GM12865 (cell line): ENCODE measurements around the gene SETD2.

Source experiments
- DNase-seq: peaks from one replicate; pipeline ENCODE4 v3.0.0; 2010; ENCODE audit warnings: low read depth
- H3K4me3 ChIP-seq: 2 replicates; pipeline ENCODE4 v1.5.1; 2011; ENCODE audit warnings: mild to moderate bottlenecking, low read depth, low read length, control low read depth
- CTCF ChIP-seq: IDR thresholded peaks from 2 replicates; pipeline ENCODE4 v1.5.1; 2011; ENCODE audit warnings: low read length, control low read depth, low read depth, inconsistent platforms; ENCODE audit not compliant: insufficient read depth; ENCODE audit errors: missing control alignments

Gene SETD2

GRCh38 chr3:47009225-47010110, 154.4 kb downstream of the SETD2 start:
- DNase-seq, result peak; percentile 88
- no peak for TF ChIP-seq CTCF
- H3K4me3 ChIP-seq, result peak overlapping the region; percentile 20

GRCh38 chr3:47008851-47009224, 155.1 kb downstream of the SETD2 start:
- TF ChIP-seq CTCF, result no peak
- peak overlapping the region; percentile 20 for H3K4me3 ChIP-seq
- DNase-seq, result no peak

GRCh38 chr3:47008234-47008796, 155.6 kb downstream of the SETD2 start:
- TF ChIP-seq CTCF, result no peak
- no peak for DNase-seq
- H3K4me3 ChIP-seq, result no peak overlapping the region

GRCh38 chr3:47007482-47008233, 156.3 kb downstream of the SETD2 start:
- DNase-seq, result no peak
- no peak for TF ChIP-seq CTCF
- no peak overlapping the region for H3K4me3 ChIP-seq

GRCh38 chr3:47007001-47007400, 156.9 kb downstream of the SETD2 start:
- H3K4me3 ChIP-seq, result no peak overlapping the region
- no peak for DNase-seq
- no peak for TF ChIP-seq CTCF

- TF ChIP-seq CTCF, result no peak
- no peak for DNase-seq
- no peak overlapping the region for H3K4me3 ChIP-seq
Measured at GRCh38 chr3:47006145-47006651, 157.7 kb downstream of the SETD2 start.
